ENCODE data around the gene SH3GL1.

The SH3GL1 gene

DNA sequence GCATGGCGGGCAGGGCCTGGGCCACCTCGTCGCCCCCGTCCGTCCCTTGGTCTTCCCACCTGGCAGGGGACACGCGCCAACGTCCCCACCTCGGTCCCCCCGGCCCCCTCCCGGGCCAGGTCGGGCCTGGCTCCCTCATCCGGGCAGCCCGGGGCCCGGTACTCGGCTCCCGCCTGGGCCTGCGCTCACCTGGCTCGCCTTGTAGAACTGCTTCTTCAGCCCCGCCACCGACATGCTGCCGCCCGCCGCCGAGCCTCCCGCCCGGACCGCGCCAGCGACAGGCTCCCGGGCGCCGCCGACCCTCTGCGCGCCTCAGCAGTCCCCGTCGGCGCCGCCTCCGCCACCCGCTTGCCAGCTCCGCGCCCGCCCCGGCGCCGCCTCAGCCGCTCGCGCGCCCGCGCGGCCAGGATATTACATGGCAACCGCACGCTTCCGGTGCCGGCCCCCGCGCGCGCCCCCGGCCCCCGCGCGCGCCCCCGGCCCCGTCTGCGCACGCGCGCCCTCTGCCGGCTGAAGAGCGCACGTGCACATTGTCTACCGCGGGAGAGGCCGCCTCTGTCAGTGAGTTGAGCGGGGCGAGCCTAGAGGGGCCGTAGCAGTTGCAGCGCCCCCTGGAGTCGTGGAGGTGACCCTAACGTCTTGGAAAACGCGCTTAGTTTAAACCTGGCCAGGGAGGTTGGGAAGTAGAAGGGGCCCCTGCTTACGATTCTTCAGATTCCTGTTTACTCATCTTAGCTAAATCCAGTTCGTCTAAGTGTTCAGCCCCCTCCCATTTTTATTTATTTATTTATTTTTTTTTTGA lies at the start of gene SH3GL1:
SH3GL1 (minus strand) TSS at position 413 of the 802 bp plus-strand sequence; CDS start at position 234, 179 bp downstream.
- DNase-seq, result peak; percentile 92

- DNase-seq, result no peak
Measured at GRCh38 chr19:4449639-4450028, 49.3 kb upstream of the SH3GL1 start.

DNA sequence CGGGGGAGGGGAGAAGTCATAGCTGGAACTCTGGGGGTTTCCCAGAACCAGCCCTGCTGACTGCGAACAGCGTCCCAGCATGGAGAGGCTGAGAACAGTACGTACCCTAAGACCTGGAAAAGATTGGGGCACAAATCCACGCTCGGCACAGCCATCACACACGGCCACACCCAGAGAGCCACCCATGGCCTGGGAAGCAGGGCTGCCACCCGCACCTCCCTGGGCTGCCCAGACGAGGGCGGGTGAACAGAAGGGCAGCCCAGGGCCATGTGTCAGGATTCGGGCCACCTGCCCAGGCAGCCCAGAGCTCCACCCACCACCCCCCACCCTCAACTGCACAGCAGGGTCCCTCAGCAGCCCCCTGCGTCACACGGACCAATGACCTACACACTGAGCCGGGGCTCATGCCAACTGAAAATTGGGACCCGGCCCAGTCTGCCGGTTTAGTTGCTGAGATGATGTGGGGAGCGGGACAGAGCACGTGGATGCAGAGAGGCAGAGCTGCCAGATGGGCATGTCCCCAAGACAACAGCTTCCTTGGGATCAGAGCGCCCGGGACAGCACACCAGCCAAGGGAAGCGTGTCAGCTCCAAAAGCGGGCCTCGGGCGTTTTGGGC lies 48.8 kb upstream of the SH3GL1 start:
- DNase-seq, result no peak

DNA sequence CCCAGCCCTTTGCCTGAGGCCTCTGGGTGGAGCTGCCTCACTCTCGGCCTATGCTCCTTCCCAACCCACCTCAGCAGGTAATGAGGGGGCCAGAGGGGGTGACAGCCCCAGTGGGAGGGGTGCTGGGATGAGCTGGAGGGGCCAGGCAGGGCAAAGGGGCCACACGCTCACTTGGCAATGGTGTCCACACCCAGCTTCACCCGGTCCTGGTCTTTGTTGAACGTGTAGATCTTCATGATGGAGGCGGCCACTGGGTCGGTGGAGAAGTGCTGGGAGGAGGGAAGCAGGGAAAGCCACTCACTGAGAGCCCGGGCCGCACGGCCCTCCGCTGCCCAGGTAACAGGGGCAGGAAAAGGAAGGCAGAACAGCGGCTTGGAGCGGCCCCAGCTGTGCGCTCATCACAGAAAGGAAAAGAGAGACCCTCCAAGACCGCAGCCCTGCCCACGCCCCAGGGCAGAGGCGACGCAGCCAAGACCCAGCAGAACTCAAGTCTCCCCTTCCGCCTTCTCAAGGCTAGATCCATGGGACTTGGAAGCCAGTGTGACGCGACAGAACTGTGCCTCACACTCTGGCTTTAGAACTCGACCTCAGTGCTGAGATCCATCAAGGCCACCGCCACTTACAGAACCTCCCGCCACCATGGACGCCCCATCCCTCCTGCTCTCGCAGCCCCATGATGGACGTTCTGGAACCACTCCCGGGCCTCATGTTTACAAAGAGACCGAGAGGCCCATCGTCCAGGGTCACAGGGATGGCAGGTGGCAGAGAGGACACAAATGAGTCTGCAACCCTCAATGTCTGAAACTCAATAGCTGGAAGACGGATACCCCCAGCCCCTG lies 48.0 kb upstream of the SH3GL1 start:
- no peak for DNase-seq

DNA sequence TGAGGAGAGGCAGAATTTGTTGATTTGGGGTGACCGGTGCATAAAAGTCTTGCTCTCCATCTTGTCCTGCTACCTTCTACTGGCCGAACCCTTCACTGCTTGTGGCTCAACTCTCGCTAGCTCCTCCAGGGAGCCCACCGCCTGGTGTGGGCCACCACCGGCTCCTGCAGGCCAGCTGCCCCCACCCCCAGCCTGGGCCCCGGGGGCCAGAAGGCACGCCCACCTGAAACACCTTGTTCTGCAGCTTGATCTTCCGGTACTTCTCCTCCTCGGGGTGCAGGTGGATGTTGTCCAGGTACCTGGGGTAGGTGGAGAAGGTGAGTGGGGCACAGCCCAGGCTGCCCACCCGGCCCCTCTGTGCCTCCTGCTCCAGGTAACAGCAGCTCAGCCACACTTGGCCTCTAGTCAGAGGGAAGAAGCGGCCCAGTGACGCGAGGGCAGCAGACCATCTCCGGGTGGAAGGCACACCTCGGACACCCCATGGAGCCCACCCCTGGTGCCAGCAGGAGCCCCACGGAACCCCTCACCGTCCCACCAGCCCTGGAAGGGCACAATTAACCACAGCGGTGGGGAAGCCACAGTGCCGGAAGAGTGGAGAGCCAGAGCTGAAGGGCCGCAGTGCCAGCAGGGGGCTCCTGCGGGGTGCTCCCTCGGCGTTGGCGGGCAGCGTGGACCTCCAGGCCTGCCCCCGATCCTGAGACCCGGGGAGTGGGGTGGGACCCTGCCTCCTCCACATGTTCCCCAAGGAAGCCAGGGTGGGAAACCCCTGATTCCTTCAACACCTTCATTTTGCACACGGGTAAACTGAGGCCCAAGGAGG lies 47.2 kb upstream of the SH3GL1 start:
- no peak for DNase-seq

- DNase-seq, result no peak
Measured at GRCh38 chr19:4446704-4447200, 46.4 kb upstream of the SH3GL1 start.

- DNase-seq, result no peak
Measured at GRCh38 chr19:4445963-4446703, 45.8 kb upstream of the SH3GL1 start.

- DNase-seq, result no peak
Measured at GRCh38 chr19:4444765-4445741, 44.7 kb upstream of the SH3GL1 start.

- DNase-seq, result no peak
Measured at GRCh38 chr19:4443966-4444764, 43.8 kb upstream of the SH3GL1 start.

- no peak for DNase-seq
Measured at GRCh38 chr19:4443188-4443587, 42.8 kb upstream of the SH3GL1 start.

GRCh38 chr19:4442819-4443146 lies 42.4 kb upstream of the SH3GL1 start:
- DNase-seq, result no peak

DNA sequence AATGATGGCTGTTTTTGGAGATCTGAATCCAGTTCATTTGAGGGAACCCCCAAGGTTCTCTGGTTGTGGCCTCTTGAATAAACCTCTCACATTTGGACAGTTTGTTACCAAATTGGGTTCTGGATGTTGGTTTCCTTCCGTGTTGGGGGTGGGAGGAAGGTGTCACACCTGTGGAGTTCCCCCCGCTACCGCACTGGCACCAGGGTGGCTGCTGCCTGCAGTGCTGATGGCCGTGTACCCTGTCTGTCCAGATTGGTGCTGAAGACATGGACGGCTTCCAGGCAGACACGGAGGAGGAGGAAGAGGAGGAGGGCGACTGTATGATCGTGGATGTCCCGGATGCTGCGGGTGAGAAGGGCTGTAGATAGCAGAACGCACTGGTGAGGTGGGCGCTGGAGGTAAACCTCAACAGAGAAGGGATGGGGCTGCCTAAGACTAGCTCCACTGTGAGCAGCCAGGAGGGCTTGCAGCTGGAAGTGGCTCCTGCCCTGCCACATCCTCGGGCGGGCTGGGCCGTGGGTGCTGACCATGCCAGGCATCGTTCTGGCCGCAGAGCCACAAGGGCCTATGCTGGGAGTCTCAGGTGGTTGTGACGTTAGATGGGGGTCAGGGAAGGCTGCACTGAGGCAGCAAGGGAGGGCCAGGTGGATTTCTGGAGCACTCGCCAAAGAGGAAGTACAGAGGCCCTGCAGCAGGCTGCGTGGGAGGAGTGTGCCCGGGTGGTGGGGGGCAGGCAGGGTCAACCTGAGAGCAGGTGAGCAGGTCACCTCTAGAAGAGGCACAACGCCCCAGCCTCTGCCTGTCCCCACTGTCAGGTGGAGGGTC lies 41.9 kb upstream of the SH3GL1 start:
- no peak for DNase-seq

DNA sequence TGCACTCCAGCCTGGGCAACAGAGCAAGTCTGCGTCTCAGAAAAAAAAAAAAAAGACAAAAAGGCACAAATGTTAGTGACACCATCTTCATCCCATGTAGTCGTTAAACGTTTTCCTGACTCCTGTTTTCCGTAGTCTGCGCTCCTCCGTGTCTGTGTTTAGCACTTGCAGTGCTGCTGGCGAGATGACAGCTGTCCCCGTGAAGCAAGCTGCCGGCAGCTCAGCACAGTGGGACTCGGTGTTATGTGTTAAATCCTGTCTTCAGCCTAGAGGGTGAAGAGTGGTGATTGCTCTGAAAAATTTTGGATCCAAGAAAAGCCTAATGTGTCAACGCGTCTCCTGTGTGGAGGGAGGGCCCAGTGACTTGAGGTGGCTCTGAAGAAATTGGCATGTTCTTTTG lies 38.9 kb upstream of the SH3GL1 start:
- no peak for DNase-seq

DNA sequence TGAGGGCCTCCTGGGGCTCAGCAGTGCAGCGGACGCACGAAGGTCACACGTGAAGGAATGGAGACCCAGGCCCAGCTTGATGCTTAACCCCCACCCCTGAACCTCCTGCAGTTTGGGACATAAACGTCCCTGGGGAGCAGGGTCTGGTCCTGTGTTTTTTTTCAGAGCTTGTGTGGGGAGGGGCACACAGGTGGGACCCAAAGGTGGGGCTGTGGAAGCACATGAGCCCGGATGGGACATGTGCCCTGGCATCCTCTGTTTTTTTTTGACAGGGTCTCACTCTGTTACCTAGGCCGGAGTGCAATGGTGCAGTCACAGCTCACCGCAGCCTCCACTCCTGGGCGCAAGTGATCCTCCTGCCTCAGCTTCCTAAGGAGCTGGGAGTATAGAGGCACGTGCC lies 36.8 kb upstream of the SH3GL1 start:
- DNase-seq, result no peak

- DNase-seq, result no peak
Measured at GRCh38 chr19:4436231-4436630, 35.9 kb upstream of the SH3GL1 start.

DNA sequence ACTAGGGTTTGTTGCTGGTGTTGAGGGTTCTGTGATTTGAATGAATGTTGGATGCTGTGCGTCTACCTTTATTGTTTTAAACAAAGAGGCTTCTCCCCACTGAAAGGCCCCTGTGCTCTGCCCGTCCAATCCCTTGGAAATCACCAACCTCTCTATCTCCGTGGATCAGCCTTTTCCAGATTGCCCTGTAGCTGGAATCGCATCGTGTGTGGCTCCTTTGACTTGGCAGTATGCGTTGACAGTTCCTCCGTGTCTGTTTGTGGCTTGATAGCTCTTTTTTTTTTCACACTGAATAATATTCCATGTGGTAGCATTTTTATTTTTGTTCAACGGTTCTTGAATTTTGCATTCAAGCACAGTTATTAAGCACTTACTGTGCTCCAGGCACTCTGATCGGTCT lies 34.0 kb upstream of the SH3GL1 start:
- no peak for DNase-seq

DNA sequence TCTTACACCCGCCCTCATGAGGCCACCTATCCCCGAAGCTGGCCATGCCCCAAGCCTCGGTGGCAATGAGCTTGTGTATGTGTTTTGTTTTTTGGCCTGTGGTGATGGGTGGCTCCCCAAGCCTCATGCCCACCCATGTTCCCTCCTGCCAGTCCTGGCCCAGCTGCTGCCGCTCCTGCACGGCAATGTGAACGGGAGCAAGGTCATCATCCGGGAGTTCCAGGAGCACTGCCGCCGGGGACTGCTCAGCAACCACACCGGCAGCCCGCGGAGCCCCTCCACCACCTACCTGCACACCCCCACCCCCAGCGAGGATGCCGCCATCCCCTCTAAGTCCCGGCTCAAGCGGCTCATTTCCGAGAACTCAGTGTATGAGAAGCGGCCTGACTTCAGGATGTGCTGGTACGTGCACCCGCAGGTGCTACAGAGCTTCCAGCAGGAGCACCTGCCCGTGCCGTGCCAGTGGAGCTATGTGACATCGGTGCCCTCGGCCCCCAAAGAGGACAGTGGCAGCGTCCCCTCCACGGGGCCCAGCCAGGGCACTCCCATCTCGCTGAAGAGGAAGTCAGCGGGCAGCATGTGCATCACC lies 32.7 kb upstream of the SH3GL1 start:
- DNase-seq, result no peak
